ENCODE data around the gene NAAA.

DNA sequence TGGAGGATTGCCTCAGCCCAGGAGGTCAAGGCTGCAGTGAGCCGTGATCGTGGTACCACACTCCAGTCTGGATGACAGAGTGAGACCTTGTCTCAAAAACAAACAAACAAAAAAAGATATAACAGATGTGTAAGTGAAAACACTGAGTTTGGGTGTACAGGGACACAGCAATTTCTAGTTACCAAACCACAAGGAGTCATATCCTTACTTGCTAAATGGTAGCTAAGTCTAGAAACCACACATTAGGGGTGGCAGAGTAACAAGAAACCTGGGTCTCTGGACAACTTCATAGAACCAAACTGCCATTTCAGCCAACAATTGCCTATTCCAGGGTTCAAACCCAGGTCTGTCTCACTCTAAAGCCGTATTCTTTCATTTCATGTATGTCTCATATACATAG is 59.3 kb downstream of the NAAA start:
- no peak for TF ChIP-seq CTCF (IDR thresholded peaks at IDR 0.05)
- TF ChIP-seq ZFX (IDR thresholded peaks at IDR 0.05; ENCODE audit: borderline replicate concordance), result no peak
